HFF-Myc (cell line): Measurements from ENCODE around the gene UBL5.

Experiments used
- DNase-seq: peaks from one replicate; pipeline ENCODE4 v3.0.0-alpha.2; 2011; ENCODE audit warnings: low read depth; ENCODE audit errors: extremely low read depth
- H3K4me3 ChIP-seq: replicated peaks from 2 replicates; pipeline ENCODE4 v1.5.1; 2011; ENCODE audit warnings: low read depth, mild to moderate bottlenecking, control low read depth, low read length
- TF ChIP-seq, protein P1 (sequence below): IDR thresholded peaks from 2 replicates; pipeline ENCODE4 v1.5.1; 2012; ENCODE audit warnings: mild to moderate bottlenecking, low read depth, low read length, control low read depth; ENCODE audit errors: missing control alignments

Gene UBL5

GRCh38 chr19:9875031-9875627 is 47.4 kb downstream of the UBL5 start:
- DNase-seq: no peak
- TF ChIP-seq, protein P1, sequence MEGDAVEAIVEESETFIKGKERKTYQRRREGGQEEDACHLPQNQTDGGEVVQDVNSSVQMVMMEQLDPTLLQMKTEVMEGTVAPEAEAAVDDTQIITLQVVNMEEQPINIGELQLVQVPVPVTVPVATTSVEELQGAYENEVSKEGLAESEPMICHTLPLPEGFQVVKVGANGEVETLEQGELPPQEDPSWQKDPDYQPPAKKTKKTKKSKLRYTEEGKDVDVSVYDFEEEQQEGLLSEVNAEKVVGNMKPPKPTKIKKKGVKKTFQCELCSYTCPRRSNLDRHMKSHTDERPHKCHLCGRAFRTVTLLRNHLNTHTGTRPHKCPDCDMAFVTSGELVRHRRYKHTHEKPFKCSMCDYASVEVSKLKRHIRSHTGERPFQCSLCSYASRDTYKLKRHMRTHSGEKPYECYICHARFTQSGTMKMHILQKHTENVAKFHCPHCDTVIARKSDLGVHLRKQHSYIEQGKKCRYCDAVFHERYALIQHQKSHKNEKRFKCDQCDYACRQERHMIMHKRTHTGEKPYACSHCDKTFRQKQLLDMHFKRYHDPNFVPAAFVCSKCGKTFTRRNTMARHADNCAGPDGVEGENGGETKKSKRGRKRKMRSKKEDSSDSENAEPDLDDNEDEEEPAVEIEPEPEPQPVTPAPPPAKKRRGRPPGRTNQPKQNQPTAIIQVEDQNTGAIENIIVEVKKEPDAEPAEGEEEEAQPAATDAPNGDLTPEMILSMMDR: no peak
- no peak overlapping the region for H3K4me3 ChIP-seq

GRCh38 chr19:9875796-9876195 is 48.1 kb downstream of the UBL5 start:
- no peak overlapping the region for H3K4me3 ChIP-seq
- no peak for DNase-seq
- TF ChIP-seq, protein P1: no peak

DNA sequence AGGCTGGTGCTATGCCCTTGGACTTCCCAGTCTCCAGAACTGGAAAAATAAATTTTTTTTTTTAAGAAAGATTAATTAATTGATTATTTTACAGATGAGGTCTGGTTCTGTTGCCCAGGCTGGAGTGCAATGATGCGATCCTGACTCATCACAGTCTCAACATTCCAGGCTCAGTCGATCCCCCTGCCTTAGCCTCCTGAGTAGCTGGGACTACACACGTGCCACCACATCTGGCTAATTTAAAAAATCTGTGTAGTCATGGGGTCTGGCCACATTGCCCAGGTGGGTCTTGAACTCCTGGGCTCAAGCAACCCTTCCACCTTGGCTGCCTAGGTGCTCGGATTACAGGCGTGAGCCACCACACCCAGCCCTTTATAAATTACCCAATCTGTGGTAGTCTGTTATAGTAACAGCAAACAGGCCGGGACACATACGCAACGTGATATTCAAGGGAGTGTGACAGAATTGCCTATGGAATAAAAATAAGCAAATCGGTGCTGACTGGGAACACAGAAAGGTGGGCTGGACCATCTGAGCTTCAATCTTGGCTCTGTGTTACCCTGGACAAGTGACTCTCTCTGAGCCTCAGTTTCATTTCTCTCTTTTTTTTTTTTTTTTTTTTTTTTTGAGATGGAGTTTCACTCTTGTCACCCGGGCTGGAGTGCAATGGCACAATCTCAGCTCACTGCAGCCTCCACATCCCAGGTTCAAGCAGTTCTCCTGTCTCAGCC is 50.2 kb downstream of the UBL5 start:
- peak; percentile 72 for DNase-seq

DNA sequence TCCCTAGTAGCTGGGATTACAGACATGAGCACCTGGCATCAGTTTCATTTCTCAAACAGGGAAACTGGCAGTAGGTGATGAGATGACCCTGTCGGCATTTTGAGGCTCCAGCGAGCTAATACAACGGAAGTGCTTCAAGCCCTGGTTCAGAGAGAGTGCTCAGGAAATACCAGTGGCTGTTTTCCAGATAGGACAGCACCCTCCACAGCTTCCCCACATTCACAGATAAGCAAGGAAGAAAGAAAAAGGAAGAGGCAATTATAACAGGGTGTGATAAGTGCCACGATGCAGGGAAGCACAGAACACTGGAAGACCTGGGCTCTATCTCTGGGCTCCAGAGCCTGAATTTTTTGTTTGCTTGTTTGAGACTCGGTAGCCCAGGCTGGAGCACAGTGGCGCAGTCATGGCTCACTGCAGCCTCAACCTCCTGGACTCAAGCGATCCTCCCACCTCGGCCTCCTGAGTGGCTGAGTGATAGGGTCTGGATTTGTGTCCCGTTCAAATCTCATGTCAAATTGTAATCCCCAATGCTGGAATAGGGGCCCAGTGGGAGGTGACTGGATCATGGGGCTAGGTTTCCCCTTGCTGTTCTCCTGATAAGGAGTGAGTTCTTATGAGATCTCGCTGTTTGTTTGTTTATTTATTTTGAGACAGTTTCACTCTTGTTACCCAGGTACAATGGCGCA is 50.9 kb downstream of the UBL5 start:
- TF ChIP-seq, protein P1: no peak
- H3K4me3 ChIP-seq: no peak overlapping the region
- no peak for DNase-seq

More for the DNA sequence above, 50.2 kb downstream of the UBL5 start:
- H3K4me3 ChIP-seq: no peak overlapping the region
- TF ChIP-seq, protein P1: no peak
